K562 (cell line): ENCODE data around the gene ABHD4. TPM values are rescaled to one million over a fixed set of nuclear protein-coding genes. Genes with fewer than 3 reads are reported as not detected.
A peak's percentile ranks its signal among the peaks of the same experiment; 100 is the strongest.

Experiments
- ATAC-seq: fragments of 200-7000 bp; cut with Tn5 transposase; 3 replicates; pipeline ENCODE4 v1.9.1; 2020; ENCODE audit warnings: moderate library complexity
- BruUV-seq: library from RNA; stranded (reverse); fragments of 400-500 nt; replicated peaks from 2 replicates; lab custom pipeline; 2021; lab: Mats Ljungman, UMichigan
- CTCF ChIA-PET: fragments of 300-600 bp; formaldehyde crosslinking; extraction: SDS; loops from one replicate; lab custom pipeline; 2021; ENCODE audit warnings: low intra/inter-chr PET ratio; lab: Yijun Ruan, JAX
- POLR2A ChIA-PET: fragments of 300-600, 350-650 bp; sonication (Branson Sonifier 250); formaldehyde crosslinking; extraction: SDS; loops from one replicate; lab custom pipeline; 2021; ENCODE audit warnings: antibody characterized with exemption, inconsistent platforms; lab: Yijun Ruan, JAX
- DNase-seq, 4 experiments: peaks; one replicate each; pipeline versions ENCODE4 v3.0.0 to v3.0.0-alpha.2; 2011 to 2018; ENCODE audit warnings: low spot score in 3 of 4, mixed read lengths in 3 of 4; ENCODE audit errors: extremely low read depth in 1 of 4
- FAIRE-seq: peaks from 2 replicates; lab custom pipeline; 2011; peaks lifted over from hg19 to GRCh38; lab: Jason Lieb, UNC
- H2AFZ ChIP-seq: 2 replicates; pipeline ENCODE4 v1.6.0; 2011; ENCODE audit warnings: low read depth, low read length, control low read depth, inconsistent platforms
- H3K27ac ChIP-seq: fragments of 200-600 bp; 3 replicates; pipeline ENCODE4 v1.8.0; 2011; ENCODE audit warnings: low read depth, mild to moderate bottlenecking, control low read depth, inconsistent platforms, low read length, moderate library complexity, mixed read lengths; ENCODE audit errors: extremely low read depth
- H3K27me3 ChIP-seq, 2 experiments: fragments of 300-600 bp in 1 of 2; 2 replicates in 1 of 2; 3 replicates in 1 of 2; pipeline versions ENCODE4 v1.6.0 to v1.8.0; 2011; ENCODE audit warnings: inconsistent platforms in 2 of 2, low read length in 2 of 2, mild to moderate bottlenecking in 1 of 2, mixed read lengths in 1 of 2, moderate library complexity in 1 of 2; ENCODE audit not compliant: control insufficient read depth in 2 of 2, insufficient read depth in 2 of 2
- H3K36me3 ChIP-seq: fragments of 300-600 bp; 3 replicates; pipeline ENCODE4 v1.8.0; 2011; ENCODE audit warnings: mild to moderate bottlenecking, low read length, inconsistent platforms; ENCODE audit not compliant: control insufficient read depth, insufficient read depth
- H3K4me1 ChIP-seq, 2 experiments: fragments of 200-600 bp in 1 of 2; replicated peaks in 1 of 2; 2 replicates in 1 of 2; 3 replicates in 1 of 2; pipeline versions ENCODE4 v1.5.1 to v1.8.0; 2011; ENCODE audit warnings: inconsistent platforms in 2 of 2, low read length in 2 of 2, mild to moderate bottlenecking in 1 of 2, mixed read lengths in 1 of 2, moderate library complexity in 1 of 2; ENCODE audit not compliant: control insufficient read depth in 2 of 2, insufficient read depth in 2 of 2
- H3K4me2 ChIP-seq: 2 replicates; pipeline ENCODE4 v1.6.1; 2011; ENCODE audit warnings: low read length, control low read depth, inconsistent platforms, mixed read lengths; ENCODE audit not compliant: insufficient read depth
- H3K4me3 ChIP-seq: fragments of 200-600 bp; sonication (generic), shearing (Covaris generic); 2 replicates; pipeline ENCODE4 v1.5.1; 2016; ENCODE audit warnings: control low read depth, inconsistent platforms
- H3K79me2 ChIP-seq: fragments of 200-600 bp; 3 replicates; pipeline ENCODE4 v1.8.0; 2011; ENCODE audit warnings: low read length, inconsistent platforms; ENCODE audit not compliant: control insufficient read depth, insufficient read depth
- H3K9ac ChIP-seq, 2 experiments: 2 replicates each; pipeline versions ENCODE4 v1.6.0 to v1.6.1; 2011; ENCODE audit warnings: low read depth in 2 of 2, low read length in 2 of 2, control low read depth in 1 of 2, inconsistent platforms in 1 of 2, mild to moderate bottlenecking in 1 of 2, mixed read lengths in 1 of 2; ENCODE audit not compliant: insufficient read depth in 1 of 2
- H3K9me1 ChIP-seq: one replicate; pipeline ENCODE4 v1.6.0; 2011; ENCODE audit warnings: inconsistent platforms, mild to moderate bottlenecking, low read length, moderate library complexity; ENCODE audit not compliant: control insufficient read depth, insufficient read depth
- H3K9me3 ChIP-seq: replicated peaks from 2 replicates; pipeline ENCODE4 v1.5.1; 2011; ENCODE audit warnings: low read depth, low read length, inconsistent platforms; ENCODE audit not compliant: control insufficient read depth, insufficient read depth
- H4K20me1 ChIP-seq: replicated peaks from 2 replicates; pipeline ENCODE4 v1.6.1; 2011; ENCODE audit warnings: low read length, inconsistent platforms, mixed read lengths; ENCODE audit not compliant: control insufficient read depth, insufficient read depth
- ATF7 ChIP-seq: fragments of 450-650 bp; IDR thresholded peaks from 2 replicates; pipeline ENCODE4 v1.7.1; 2014; ENCODE audit warnings: mild to moderate bottlenecking, moderate library complexity
- BRF1 ChIP-seq: IDR thresholded peaks from 3 replicates; pipeline ENCODE4 v1.6.1; 2011; ENCODE audit warnings: borderline replicate concordance, mild to moderate bottlenecking; ENCODE audit not compliant: insufficient read length; ENCODE audit errors: extremely low read depth
- OTX1 ChIP-seq: fragments of 450-650 bp; formaldehyde crosslinking; IDR thresholded peaks from 2 replicates; pipeline ENCODE4 v1.4.0; 2022; ENCODE audit warnings: mild to moderate bottlenecking
- RB1 ChIP-seq: fragments of 450-650 bp; IDR thresholded peaks from 2 replicates; pipeline ENCODE4 v1.6.1; 2017; ENCODE audit warnings: low read depth, mild to moderate bottlenecking
- SPI1 ChIP-seq: IDR thresholded peaks from 2 replicates; pipeline ENCODE4 v1.6.1; 2011; ENCODE audit warnings: low read depth, low read length, control low read depth, borderline replicate concordance
- SRF ChIP-seq, 2 experiments: fragments of 250-450, 450-650 bp in 1 of 2; sonication (Bioruptor Pico) in 1 of 2; sonication (generic) in 1 of 2; formaldehyde crosslinking; IDR thresholded peaks; 2 replicates each; pipeline versions ENCODE4 v1.5.0 to v1.5.1; 2020 to 2022; ENCODE audit warnings: mild to moderate bottlenecking in 1 of 2, missing genetic modification reagents in 1 of 2
- TEAD4 ChIP-seq, 2 experiments: sonication (generic) in 1 of 2; formaldehyde crosslinking in 1 of 2; IDR thresholded peaks; 2 replicates each; pipeline versions ENCODE4 v1.6.1 to v1.8.0; 2012 to 2022; ENCODE audit warnings: borderline replicate concordance in 1 of 2, inconsistent platforms in 1 of 2, low read length in 1 of 2, mild to moderate bottlenecking in 1 of 2, missing genetic modification reagents in 1 of 2
- ZNF41 ChIP-seq: fragments of 250-450 bp; sonication (Bioruptor Pico); conservative IDR thresholded peaks from 2 replicates; pipeline ENCODE4 v1.4.0; 2020; ENCODE audit warnings: mild to moderate bottlenecking
- ZNF717 ChIP-seq: fragments of 250-450 bp; sonication (Bioruptor Pico); IDR thresholded peaks from 2 replicates; pipeline ENCODE4 v1.5.0; 2021
- ZNF778 ChIP-seq: fragments of 450-650 bp; formaldehyde crosslinking; IDR thresholded peaks from 2 replicates; pipeline ENCODE4 v1.4.0; 2020; ENCODE audit warnings: mild to moderate bottlenecking, moderate library complexity
- WGBS: fragments of 100-300 bp; shearing (Covaris generic); methylation state at CpG from one replicate; pipeline ENCODE4 v1.1.6; 2016; ENCODE audit warnings: low coverage, mixed read lengths; ENCODE audit not compliant: insufficient coverage; ENCODE audit errors: missing lambda C conversion rate; 5-methylcytosine and 5-hydroxymethylcytosine counted together
- in situ Hi-C: fragments of 300-500 bp; cut with MboI; formaldehyde crosslinking; loops from 4 replicates; pipeline ENCODE4 v1.15.0; 2018; ENCODE audit warnings: inconsistent platforms, mixed read lengths
- intact Hi-C: fragments of 100-400 bp; cut with micrococcal nuclease; formaldehyde crosslinking; loops from 2 replicates; pipeline ENCODE4 v1.14.2; 2022
- polyA plus RNA-seq, 8 experiments: library from polyadenylated mRNA; depleted of rRNA in 4 of 8; stranded (reverse) in 5 of 8; unstranded in 3 of 8; fragments of >200 nt; fragmentation: Nextera tagmentation in 2 of 8; fragmentation: Illumina TruSeq in 1 of 8; extraction: Ambion mirVana in 2 of 8; extraction: Trizol in 1 of 8; gene quantifications; 2 replicates each; pipeline versions ENCODE4 v1.2.1 to v1.2.3, GENCODE V29; 2011 to 2014; ENCODE audit warnings: inconsistent platforms in 1 of 8, missing spikeins in 1 of 8
- total RNA-seq, 7 experiments: library from RNA; depleted of rRNA in 6 of 7; stranded (reverse); fragments of >200 nt in 6 of 7; fragmentation: Illumina TruSeq in 2 of 7; extraction: Trizol in 2 of 7; gene quantifications; 2 replicates each; pipeline versions ENCODE4 v1.2.1 to v1.2.3, GENCODE V29; 2011 to 2021; ENCODE audit warnings: low replicate concordance in 1 of 7
- TF ChIP-seq, protein P1 (sequence below): fragments of 200-800 bp; sonication (Bioruptor generic); IDR thresholded peaks from 2 replicates; pipeline ENCODE4 v1.6.1; 2017; ENCODE audit warnings: missing genetic modification characterization, missing compliant biosample characterization
- TF ChIP-seq, protein P2 (sequence below), 3 experiments: fragments of 200-800 bp in 1 of 3; sonication (Bioruptor generic) in 1 of 3; sonication (generic) in 1 of 3; formaldehyde crosslinking in 1 of 3; IDR thresholded peaks; 2 replicates each; pipeline versions ENCODE4 v1.6.1 to v1.8.0; 2016 to 2022; ENCODE audit warnings: mild to moderate bottlenecking in 2 of 3, missing compliant biosample characterization in 2 of 3, missing genetic modification characterization in 2 of 3, missing genetic modification reagents in 1 of 3
- TF ChIP-seq, protein P3 (sequence below), 2 experiments: fragments of 450-650 bp in 1 of 2; sonication (generic) in 1 of 2; formaldehyde crosslinking; conservative IDR thresholded peaks; 2 replicates each; pipeline versions ENCODE4 v1.4.0 to v1.8.1; 2020 to 2022; ENCODE audit warnings: mild to moderate bottlenecking in 1 of 2, missing genetic modification reagents in 1 of 2

ABHD4 gene
- total and polyA plus RNA-seq, 9 of the 15 experiments (the other 6 are each of a cell fraction or from before 2014, with no cell fraction given) = 3.6 to 12.0 (median 7.2) TPM

DNA sequence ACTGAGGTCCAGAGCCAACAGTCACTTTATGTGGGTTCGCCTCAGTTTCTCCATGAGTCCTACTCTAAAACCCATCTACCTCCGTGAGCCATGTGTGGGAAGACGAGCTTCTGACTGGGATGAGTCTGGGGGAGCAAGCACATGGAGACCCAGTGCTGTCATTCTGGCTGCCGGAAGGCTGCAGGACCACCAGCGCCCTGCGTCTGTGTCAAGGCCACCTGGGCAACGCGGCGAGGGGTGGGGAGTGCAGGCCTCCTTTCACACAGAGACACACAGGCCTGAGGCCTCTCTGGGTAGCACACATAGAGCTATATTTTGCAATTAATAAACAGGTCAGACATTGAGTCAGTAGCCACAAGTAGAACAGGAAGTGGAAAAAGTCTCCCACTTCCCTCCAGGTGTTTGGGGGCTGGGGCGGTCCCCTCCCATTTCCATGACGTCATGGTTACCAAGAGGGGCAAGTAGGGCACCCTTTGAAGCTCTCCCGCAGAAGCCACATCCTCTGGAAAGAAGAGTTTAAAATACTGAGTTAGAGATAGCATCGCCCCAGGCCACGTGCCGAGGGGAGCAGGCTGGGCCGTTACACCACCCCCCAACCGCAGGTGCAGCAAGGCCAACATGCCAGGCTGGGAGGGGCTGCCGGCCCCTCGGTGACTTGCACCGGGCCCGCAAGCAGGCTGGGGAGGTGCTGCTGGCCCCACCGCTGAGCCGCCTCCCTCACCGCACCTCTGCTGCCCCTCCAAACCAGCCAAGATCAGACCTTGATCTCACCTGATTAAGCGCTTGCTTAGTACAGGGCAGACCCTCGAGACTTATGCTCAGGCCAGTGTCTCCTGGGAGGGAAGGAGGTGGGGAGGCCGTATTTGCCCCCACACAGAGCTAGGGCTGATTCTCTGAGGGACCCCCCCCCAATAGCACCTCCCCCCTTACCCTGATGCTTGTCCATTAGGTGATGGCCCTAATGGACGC, 41.8 kb upstream of the ABHD4 start (continued):
- TF ChIP-seq SRF (CRISPR knock-in tag; IDR thresholded peaks at IDR 0.05) (no peak), BRF1 (no peak), ZNF717 (CRISPR knock-in tag) (no peak)

DNA sequence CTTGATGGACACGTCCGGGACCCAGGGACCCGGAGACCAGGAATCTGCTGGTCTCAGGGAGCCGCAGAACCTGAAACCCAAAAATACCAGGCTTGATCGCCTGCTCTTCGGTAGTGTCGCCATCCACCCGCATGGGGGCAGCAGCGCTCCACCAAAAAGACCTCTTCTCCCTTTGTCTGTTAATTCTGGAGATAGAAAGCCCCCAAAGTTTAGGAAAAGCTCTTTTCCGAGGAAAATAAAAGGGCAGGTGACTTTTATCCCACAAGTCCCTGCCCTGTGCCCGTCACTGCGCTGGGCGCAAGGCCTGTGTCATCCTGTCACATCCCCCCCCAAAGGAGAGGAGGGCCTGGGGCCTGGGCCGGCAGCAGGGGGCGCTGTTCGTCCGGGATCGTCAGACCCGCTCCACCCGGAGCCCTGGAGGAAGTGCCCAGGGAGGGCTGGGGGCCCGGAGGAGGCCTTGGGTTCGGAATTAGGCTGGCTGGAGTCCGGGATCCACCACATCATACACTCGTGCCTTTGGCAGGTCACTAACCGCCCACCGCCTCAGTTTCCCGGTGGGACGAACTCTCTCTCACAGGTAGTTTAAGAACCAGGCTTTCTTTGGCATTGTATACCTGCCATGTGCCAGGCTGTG, 41.0 kb upstream of the ABHD4 start:
- in situ Hi-C loops = loop anchor here (10.0 kb wide), 1 partner anchor 172 kb away; no protein-coding TSS in a partner anchor
- ATAC-seq = peak; percentile 88
- CTCF ChIA-PET = interaction anchor here (0.6 to 4.6 kb wide), 17 partner anchors 14 to 499 kb away, joined by 3 to 58 read pairs (median 4); partner anchors contain the start of genes AJUBA, OR6J1 and OXA1L
- TF ChIP-seq, protein P1, sequence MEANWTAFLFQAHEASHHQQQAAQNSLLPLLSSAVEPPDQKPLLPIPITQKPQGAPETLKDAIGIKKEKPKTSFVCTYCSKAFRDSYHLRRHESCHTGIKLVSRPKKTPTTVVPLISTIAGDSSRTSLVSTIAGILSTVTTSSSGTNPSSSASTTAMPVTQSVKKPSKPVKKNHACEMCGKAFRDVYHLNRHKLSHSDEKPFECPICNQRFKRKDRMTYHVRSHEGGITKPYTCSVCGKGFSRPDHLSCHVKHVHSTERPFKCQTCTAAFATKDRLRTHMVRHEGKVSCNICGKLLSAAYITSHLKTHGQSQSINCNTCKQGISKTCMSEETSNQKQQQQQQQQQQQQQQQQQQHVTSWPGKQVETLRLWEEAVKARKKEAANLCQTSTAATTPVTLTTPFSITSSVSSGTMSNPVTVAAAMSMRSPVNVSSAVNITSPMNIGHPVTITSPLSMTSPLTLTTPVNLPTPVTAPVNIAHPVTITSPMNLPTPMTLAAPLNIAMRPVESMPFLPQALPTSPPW (CRISPR knock-in tag) = peak; percentile 67
- TF ChIP-seq, protein P2, sequence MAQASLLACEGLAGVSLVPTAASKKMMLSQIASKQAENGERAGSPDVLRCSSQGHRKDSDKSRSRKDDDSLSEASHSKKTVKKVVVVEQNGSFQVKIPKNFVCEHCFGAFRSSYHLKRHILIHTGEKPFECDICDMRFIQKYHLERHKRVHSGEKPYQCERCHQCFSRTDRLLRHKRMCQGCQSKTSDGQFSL (CRISPR knock-in tag; IDR thresholded peaks at IDR 0.05) = peak; percentile 99
- TF ChIP-seq, protein P2 (tag; IDR thresholded peaks at IDR 0.05) = peak in 1 of 2 experiments; percentile 94; a peak in 2 of 4 replicates
- TF ChIP-seq SPI1 (peak; percentile 57; the same call in 1 of the 2 replicates), ATF7 (peak; percentile 34), RB1 (peak; percentile 62), ZNF41 (CRISPR knock-in tag) (no peak), TEAD4 (IDR thresholded peaks at IDR 0.05; ENCODE audit: low read length) (0 out of 2 replicates have a peak, but pooled peaks have one; percentile 31), TEAD4 (CRISPR knock-in tag; IDR thresholded peaks at IDR 0.05; ENCODE audit: borderline replicate concordance) (no peak), OTX1 (CRISPR knock-in tag) (no peak), ZNF778 (no peak)
- TF ChIP-seq, protein P3, sequence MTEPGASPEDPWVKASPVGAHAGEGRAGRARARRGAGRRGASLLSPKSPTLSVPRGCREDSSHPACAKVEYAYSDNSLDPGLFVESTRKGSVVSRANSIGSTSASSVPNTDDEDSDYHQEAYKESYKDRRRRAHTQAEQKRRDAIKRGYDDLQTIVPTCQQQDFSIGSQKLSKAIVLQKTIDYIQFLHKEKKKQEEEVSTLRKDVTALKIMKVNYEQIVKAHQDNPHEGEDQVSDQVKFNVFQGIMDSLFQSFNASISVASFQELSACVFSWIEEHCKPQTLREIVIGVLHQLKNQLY (CRISPR knock-in tag; conservative IDR thresholded peaks at IDR 0.05) = no peak

More for the DNA sequence above, 41.0 kb upstream of the ABHD4 start:
- Histone ChIP-seq H2AFZ (peak overlapping the region; percentile 97), H3K9ac (peak overlapping the region; percentile 64 to 84), H3K9me3 (no peaks in the 10 kb centered on the region), H3K9me1 (no peaks in the 10 kb centered on the region), H3K4me2 (peak overlapping the region; percentile 70), H3K36me3 (no peaks in the 10 kb centered on the region), H3K4me3 (0 out of 2 replicates have a peak overlapping the region, but pooled peaks have one; percentile 21), H4K20me1 (no peaks in the 10 kb centered on the region), H3K79me2 (no peaks in the 10 kb centered on the region), H3K27ac (peak overlapping the region; percentile 71), H3K4me1 (peaks cover 32 to 42% of the 10 kb centered on the region in 2 experiments), H3K27me3 (no peaks in the 10 kb centered on the region)
- FAIRE-seq = peak; percentile 72
- 19% methylated on average over 22 of the region's 28 CpGs for WGBS
- no TSS peak for BruUV-seq
- POLR2A ChIA-PET = interaction anchor here (0.6 kb wide), 1 partner anchor 43 kb away, joined by 4 read pairs; no protein-coding TSS in a partner anchor
- DNase-seq = peak; percentile 80 to 88 (median 82)
- intact Hi-C loops = loop anchor here (1.0 to 10.0 kb wide), 5 partner anchors 13 to 296 kb away; partner anchors contain the start of gene OR6J1
